HEK293 (cell line): Measurements from ENCODE around the gene PLEKHD1.

Experiments
- CTCF ChIA-PET: fragments of 350-600 bp; formaldehyde crosslinking; extraction: SDS; loops from one replicate; lab custom pipeline; 2021; ENCODE audit warnings: antibody characterized with exemption; lab: Yijun Ruan, JAX
- POLR2A ChIA-PET: fragments of 300-600 bp; formaldehyde crosslinking; extraction: SDS; loops from one replicate; lab custom pipeline; 2020; ENCODE audit warnings: antibody characterized with exemption, inconsistent platforms; lab: Yijun Ruan, JAX
- H3K27ac ChIP-seq: fragments of 200-500 bp; sonication (Bioruptor generic); 2 replicates; pipeline ENCODE4 v1.5.1; 2014; ENCODE audit warnings: low read depth, low read length, control low read depth, inconsistent platforms; ENCODE audit errors: extremely low read depth
- H3K36me3 ChIP-seq, 2 experiments: fragments of 200-500 bp in 1 of 2; sonication (Bioruptor generic) in 1 of 2; 1 replicate in 1 of 2; 2 replicates in 1 of 2; pipeline ENCODE4 v1.5.1; 2014 to 2017; ENCODE audit warnings: inconsistent platforms in 2 of 2, low read length in 2 of 2; ENCODE audit not compliant: control insufficient read depth in 2 of 2, insufficient read depth in 1 of 2
- H3K4me1 ChIP-seq: fragments of 200-500 bp; sonication (Bioruptor generic); 2 replicates; pipeline ENCODE4 v1.5.1; 2014; ENCODE audit warnings: mild to moderate bottlenecking, low read length, inconsistent platforms; ENCODE audit not compliant: control insufficient read depth, insufficient read depth
- H3K4me3 ChIP-seq: 2 replicates; pipeline ENCODE4 v1.5.1; 2011; ENCODE audit warnings: low read depth, mild to moderate bottlenecking, control low read depth, low read length, moderate library complexity
- H3K9me3 ChIP-seq: fragments of 200-500 bp; sonication (Bioruptor generic); 2 replicates; pipeline ENCODE4 v1.5.1; 2014; ENCODE audit warnings: low read depth, low read length, inconsistent platforms; ENCODE audit not compliant: control insufficient read depth, insufficient read depth
- HOXA7 ChIP-seq: sonication (generic); formaldehyde crosslinking; IDR thresholded peaks from 2 replicates; pipeline ENCODE4 v1.8.1; 2022; ENCODE audit warnings: missing genetic modification reagents, borderline replicate concordance
- KLF7 ChIP-seq: fragments of 450-650 bp; formaldehyde crosslinking; IDR thresholded peaks from 2 replicates; pipeline ENCODE4 v1.5.1; 2016; ENCODE audit warnings: missing biosample characterization, missing genetic modification characterization, borderline replicate concordance
- KLF9 ChIP-seq: fragments of 450-650 bp; formaldehyde crosslinking; IDR thresholded peaks from 2 replicates; pipeline ENCODE4 v1.5.1; 2016; ENCODE audit warnings: missing biosample characterization, missing genetic modification characterization, low read depth
- MZF1 ChIP-seq: fragments of 450-650 bp; formaldehyde crosslinking; IDR thresholded peaks from 2 replicates; pipeline ENCODE4 v1.5.1; 2017; ENCODE audit warnings: missing biosample characterization, missing genetic modification characterization, borderline replicate concordance
- TRIM28 ChIP-seq: IDR thresholded peaks from 2 replicates; pipeline ENCODE4 v1.6.1; 2011; ENCODE audit warnings: low read length, control low read depth, borderline replicate concordance
- YY2 ChIP-seq: fragments of 450-650 bp; formaldehyde crosslinking; IDR thresholded peaks from 2 replicates; pipeline ENCODE4 v1.5.1; 2016; ENCODE audit warnings: missing biosample characterization, missing genetic modification characterization
- ZBTB20 ChIP-seq: fragments of 450-650 bp; formaldehyde crosslinking; IDR thresholded peaks from 2 replicates; pipeline ENCODE4 v1.5.1; 2016; ENCODE audit warnings: missing biosample characterization, missing genetic modification characterization
- ZFP3 ChIP-seq: fragments of 450-650 bp; formaldehyde crosslinking; IDR thresholded peaks from 2 replicates; pipeline ENCODE4 v1.5.1; 2016; ENCODE audit warnings: low read depth, missing biosample characterization, missing genetic modification characterization
- ZNF146 ChIP-seq: fragments of 450-650 bp; formaldehyde crosslinking; IDR thresholded peaks from 2 replicates; pipeline ENCODE4 v1.5.1; 2016; ENCODE audit warnings: missing biosample characterization, missing genetic modification characterization
- ZNF157 ChIP-seq: fragments of 450-650 bp; formaldehyde crosslinking; IDR thresholded peaks from 2 replicates; pipeline ENCODE4 v1.5.1; 2016; ENCODE audit warnings: missing biosample characterization, missing genetic modification characterization
- ZNF174 ChIP-seq: fragments of 450-650 bp; formaldehyde crosslinking; IDR thresholded peaks from 2 replicates; pipeline ENCODE4 v1.5.0; 2017; ENCODE audit warnings: missing biosample characterization, mild to moderate bottlenecking, missing genetic modification characterization
- ZNF175 ChIP-seq: fragments of 450-650 bp; formaldehyde crosslinking; IDR thresholded peaks from 2 replicates; pipeline ENCODE4 v1.5.1; 2016; ENCODE audit warnings: missing biosample characterization, missing genetic modification characterization
- ZNF202 ChIP-seq: fragments of 450-650 bp; formaldehyde crosslinking; IDR thresholded peaks from 2 replicates; pipeline ENCODE4 v1.5.1; 2016; ENCODE audit warnings: missing biosample characterization, missing genetic modification characterization, borderline replicate concordance
- ZNF473 ChIP-seq: fragments of 450-650 bp; formaldehyde crosslinking; IDR thresholded peaks from 2 replicates; pipeline ENCODE4 v1.5.1; 2017; ENCODE audit warnings: missing biosample characterization, missing genetic modification characterization
- ZNF518A ChIP-seq: fragments of 450-650 bp; formaldehyde crosslinking; conservative IDR thresholded peaks from 2 replicates; pipeline ENCODE4 v1.5.1; 2016; ENCODE audit warnings: low read depth, missing biosample characterization, missing genetic modification characterization
- ZNF692 ChIP-seq: fragments of 450-650 bp; formaldehyde crosslinking; IDR thresholded peaks from 2 replicates; pipeline ENCODE4 v1.5.1; 2016; ENCODE audit warnings: missing biosample characterization, missing genetic modification characterization
- ZNF701 ChIP-seq: fragments of 450-650 bp; formaldehyde crosslinking; IDR thresholded peaks from 2 replicates; pipeline ENCODE4 v1.5.1; 2016; ENCODE audit warnings: missing biosample characterization, missing genetic modification characterization
- TF ChIP-seq, protein P1 (sequence below): fragments of 450-650 bp; formaldehyde crosslinking; IDR thresholded peaks from 2 replicates; pipeline ENCODE4 v1.5.1; 2016; ENCODE audit warnings: missing biosample characterization, missing genetic modification characterization
- TF ChIP-seq, protein P2 (sequence below): fragments of 450-650 bp; formaldehyde crosslinking; IDR thresholded peaks from 2 replicates; pipeline ENCODE4 v1.5.1; 2016; ENCODE audit warnings: missing biosample characterization, missing genetic modification characterization

The PLEKHD1 gene

GRCh38 chr14:69538766-69539165, 54.2 kb downstream of the PLEKHD1 start:
- POLR2A ChIA-PET: interaction anchor here (0.7 to 0.9 kb wide), 2 partner anchors 11 to 35 kb away, joined by 4 to 6 read pairs; no protein-coding TSS in a partner anchor
- TF ChIP-seq, protein P1, sequence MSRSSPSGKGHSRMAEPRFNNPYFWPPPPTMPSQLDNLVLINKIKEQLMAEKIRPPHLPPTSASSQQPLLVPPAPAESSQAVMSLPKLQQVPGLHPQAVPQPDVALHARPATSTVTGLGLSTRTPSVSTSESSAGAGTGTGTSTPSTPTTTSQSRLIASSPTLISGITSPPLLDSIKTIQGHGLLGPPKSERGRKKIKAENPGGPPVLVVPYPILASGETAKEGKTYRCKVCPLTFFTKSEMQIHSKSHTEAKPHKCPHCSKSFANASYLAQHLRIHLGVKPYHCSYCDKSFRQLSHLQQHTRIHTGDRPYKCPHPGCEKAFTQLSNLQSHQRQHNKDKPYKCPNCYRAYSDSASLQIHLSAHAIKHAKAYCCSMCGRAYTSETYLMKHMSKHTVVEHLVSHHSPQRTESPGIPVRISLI (tag by site-specific recombination): no peak
- TF ChIP-seq ZNF174 (tag by site-specific recombination): no peak
- no peak for TF ChIP-seq ZNF175 (tag by site-specific recombination)
- TF ChIP-seq YY2 (tag by site-specific recombination): no peak
- no peak for TF ChIP-seq HOXA7 (CRISPR knock-in tag)
- no peak for TF ChIP-seq ZNF692 (tag by site-specific recombination)
- TF ChIP-seq ZFP3 (tag by site-specific recombination): no peak
- TF ChIP-seq ZNF202 (tag by site-specific recombination): no peak
- TF ChIP-seq ZBTB20: no peak
- no peak for TF ChIP-seq KLF7
- no peak for TF ChIP-seq ZNF157 (tag by site-specific recombination)
- no peak for TF ChIP-seq KLF9 (tag by site-specific recombination)
- no peak for TF ChIP-seq ZNF518A (tag by site-specific recombination)
- TF ChIP-seq MZF1 (tag by site-specific recombination): no peak
- no peak for TF ChIP-seq TRIM28
- TF ChIP-seq ZNF473 (tag by site-specific recombination): no peak
- TF ChIP-seq ZNF146: no peak
- TF ChIP-seq, protein P2, sequence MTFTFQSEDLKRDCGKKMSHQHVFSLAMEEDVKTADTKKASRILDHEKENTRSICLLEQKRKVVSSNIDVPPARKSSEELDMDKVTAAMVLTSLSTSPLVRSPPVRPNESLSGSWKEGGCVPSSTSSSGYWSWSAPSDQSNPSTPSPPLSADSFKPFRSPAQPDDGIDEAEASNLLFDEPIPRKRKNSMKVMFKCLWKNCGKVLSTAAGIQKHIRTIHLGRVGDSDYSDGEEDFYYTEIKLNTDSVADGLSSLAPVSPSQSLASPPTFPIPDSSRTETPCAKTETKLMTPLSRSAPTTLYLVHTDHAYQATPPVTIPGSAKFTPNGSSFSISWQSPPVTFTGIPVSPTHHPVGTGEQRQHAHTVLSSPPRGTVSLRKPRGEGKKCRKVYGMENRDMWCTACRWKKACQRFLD (tag by site-specific recombination): no peak
- TF ChIP-seq ZNF701 (tag by site-specific recombination): no peak
- TF ChIP-seq, all 188 proteins: peak for 0
- Histone ChIP-seq H3K4me1 (no peaks in the 10 kb centered on the region), H3K36me3 (no peaks in the 10 kb centered on the region), H3K4me3 (no peak overlapping the region), H3K9me3 (no peaks in the 10 kb centered on the region), H3K27ac (no peak overlapping the region)
- CTCF ChIA-PET: interaction anchor here (0.6 to 2.7 kb wide), 3 partner anchors 9 to 331 kb away, joined by 3 to 19 read pairs (median 3); no protein-coding TSS in a partner anchor
